GM18909 (cell line): ENCODE data around the gene ZWILCH.

ENCODE experiments used
- ATAC-seq: cut with Tn5 transposase; IDR thresholded peaks from one replicate; pipeline ENCODE4 v1.9.1; 2021; ENCODE audit warnings: mild to moderate bottlenecking; ENCODE audit not compliant: unreplicated experiment, poor library complexity

The ZWILCH gene

GRCh38 chr15:66598095-66598815 is 93.1 kb downstream of the ZWILCH start:
- ATAC-seq: no peak
